GM18907 (cell line): ENCODE results near the gene DNAJC2.
"Not testable (repeated sequence)": the region's sequence is repeated elsewhere in the genome, so short reads cannot be mapped to it uniquely, and the experiment has no call there.

Experiments
- ATAC-seq: cut with Tn5 transposase; IDR thresholded peaks from one replicate; pipeline ENCODE4 v1.9.1; 2021; ENCODE audit warnings: mild to moderate bottlenecking, moderate library complexity; ENCODE audit not compliant: unreplicated experiment

The DNAJC2 gene

DNA sequence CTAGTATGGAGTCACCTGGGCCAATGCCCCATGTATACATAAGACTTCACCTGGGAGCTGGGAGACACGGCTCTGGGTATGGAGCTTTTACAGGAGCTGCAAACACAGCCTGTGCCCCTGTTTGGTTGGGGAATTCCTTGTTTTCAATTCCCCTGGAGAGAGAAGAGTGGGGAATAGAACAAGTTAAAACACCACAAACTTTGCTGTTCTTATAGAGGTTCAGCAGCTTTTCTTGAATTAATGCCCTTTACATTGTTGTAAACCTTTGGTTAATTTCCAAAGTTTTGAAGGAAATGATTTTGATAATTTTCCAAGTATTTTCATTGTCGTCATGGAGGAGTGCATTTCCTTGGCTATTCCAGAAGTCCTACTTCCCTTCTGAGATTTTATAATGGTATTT lies 66.4 kb downstream of the DNAJC2 start:
- ATAC-seq = not testable (repeated sequence)

DNA sequence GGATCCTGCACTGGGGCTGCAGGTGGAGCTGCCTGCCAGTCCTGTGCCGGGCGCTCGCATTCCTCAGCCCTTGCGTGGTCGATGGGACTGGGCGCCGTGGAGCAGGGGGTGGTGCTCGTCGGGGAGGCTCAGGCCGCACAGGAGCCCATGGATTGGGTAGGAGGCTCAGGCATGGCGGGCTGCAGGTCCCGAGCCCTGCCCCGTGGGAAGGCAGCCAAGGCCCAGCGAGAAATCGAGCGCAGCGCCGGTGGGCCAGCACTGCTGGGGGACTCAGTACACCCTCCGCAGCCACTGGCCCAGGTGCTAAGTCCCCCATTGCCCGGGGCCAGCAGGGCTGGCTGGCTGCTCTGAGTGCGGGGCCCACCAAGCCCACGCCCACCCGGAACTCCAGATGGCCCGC lies 69.7 kb downstream of the DNAJC2 start:
- ATAC-seq = not testable (repeated sequence)

DNA sequence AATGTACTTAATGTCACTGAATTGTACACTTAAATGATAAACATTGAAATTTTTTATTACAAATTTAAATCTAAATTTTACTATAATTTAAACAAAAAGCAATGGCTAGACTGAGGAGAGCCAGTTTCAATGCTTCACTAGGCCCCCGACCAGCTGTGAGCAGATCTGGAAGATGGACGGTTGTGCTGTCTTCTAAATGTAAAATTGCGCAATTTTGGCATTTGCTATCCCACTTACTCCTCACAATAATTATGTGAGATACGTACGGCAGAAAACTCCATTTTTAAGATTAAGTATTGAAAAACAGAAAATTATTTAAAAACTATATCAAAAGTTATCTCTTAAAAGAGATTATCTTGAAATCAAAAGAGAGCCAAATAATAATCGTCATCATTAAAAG lies 71.2 kb downstream of the DNAJC2 start:
- not testable (repeated sequence) for ATAC-seq

DNA sequence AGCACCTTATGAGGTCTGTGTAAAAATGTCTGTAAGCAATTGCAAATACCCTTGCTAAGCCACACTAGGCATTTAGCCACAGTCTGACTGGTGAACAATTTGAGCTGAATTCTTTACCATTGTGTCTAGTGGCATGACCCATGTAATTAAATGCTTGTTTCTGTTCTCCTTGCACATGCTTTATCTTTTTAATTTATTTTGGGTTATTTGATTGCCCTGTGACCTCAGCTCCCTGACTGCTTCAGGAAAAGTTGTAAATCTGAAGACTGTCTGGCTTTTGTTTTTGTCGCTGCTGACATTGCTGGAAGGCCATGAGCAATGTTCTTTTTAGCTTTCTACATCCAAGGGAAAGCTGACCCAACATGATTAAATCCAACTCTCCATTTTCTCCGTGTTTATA lies 78.3 kb downstream of the DNAJC2 start:
- ATAC-seq = not testable (repeated sequence)

DNA sequence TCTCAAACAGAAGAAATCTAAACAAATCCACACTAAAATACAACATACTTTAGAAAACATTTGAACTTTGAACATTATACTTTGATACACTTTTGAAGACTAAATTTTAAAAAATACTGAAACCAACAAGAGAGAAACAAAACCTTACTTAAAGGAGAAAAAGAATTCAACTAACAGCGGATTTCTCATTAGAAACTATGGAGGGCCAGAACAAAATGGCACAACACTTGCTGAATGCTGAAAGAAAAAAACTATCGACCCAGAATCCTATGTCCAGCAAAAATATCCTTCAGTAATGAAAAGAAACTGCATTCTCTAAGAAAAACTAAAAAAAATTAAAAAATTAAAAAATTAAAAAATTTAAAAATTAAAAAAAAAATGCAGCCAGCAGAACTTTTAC lies 80.5 kb downstream of the DNAJC2 start:
- ATAC-seq = not testable (repeated sequence)
